Activated gamma-delta T cell treated with Interleukin-2 at 50 U/mL for 16 hours (primary cell): ENCODE measurements around the gene RPL27A.
"Not testable (repeated sequence)": the region's sequence is repeated elsewhere in the genome, so short reads cannot be mapped to it uniquely, and the experiment has no call there.

Experiments used
- DNase-seq: peaks from one replicate; pipeline ENCODE4 v3.0.0-alpha.2; 2020

Gene RPL27A

DNA sequence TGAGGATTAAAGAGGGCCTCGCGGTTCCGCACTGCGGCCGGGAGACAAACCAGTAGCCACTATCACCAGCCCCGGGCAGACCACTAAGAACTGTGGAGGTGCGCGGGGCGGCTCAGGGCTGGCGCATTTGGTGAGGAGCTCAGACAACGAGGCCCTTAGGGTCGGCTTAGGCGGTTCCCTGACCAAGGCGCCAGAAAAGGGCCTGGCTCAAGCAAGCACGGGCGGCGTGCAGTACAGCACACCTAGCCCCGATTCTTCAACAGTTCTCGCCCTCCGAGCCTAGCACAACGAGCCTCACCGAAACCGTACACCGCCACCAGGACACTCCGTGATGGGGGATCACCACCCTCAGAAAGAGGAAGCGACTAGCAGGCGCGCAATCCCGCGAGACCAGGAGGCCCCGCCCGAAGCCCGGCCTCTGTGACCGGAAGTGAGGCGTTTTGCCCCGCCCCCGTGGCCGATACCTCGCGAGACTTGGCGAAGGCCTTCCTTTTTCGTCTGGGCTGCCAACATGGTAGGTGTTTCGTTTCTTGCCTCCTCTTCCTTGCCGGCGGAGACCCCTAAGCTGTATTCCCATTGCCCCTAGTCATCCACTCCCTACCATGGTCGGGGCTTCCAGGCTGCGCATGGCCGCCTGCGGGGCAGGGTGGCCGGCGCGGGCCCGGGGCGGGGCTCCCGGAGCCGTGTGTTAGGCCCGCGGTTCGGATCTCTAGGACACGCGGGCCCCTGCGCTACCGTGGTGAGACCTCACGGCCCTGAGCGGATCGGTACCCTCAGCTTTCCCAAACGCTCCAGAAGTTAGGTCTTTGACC is at the start of gene RPL27A, which contains the start of gene TRIM66:
Gene RPL27A, plus strand, starts transcription at position 490 of the 812 bp plus-strand sequence. Its CDS starts 22 bp downstream, at position 512.
Gene TRIM66, minus strand, starts transcription at position 363 of the 812 bp plus-strand sequence. CDS start 10,391 bp downstream, outside the sequence.
- DNase-seq = peak; percentile 99

DNA sequence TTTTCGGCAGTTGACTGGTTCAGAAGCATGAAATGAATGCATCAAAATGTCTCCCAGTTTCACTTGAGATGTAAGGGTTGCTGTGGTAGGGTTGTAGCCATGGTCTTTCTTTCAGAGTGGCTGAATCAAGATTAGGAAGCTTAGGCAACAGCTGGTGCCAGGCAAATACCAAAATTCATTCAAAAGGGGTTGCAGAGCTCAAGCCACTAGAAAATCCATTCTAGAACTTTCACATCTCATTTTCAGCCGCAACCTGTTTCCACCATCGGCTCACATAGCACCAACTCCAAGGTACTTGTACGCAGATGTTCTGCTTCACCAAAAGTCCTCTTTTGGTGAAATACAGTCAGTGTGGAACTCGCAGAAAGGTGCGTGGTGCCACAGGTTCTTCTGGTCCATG is 48.1 kb upstream of the RPL27A start:
- no peak for DNase-seq

GRCh38 chr11:8636127-8636526 is 46.5 kb upstream of the RPL27A start:
- DNase-seq = no peak

GRCh38 chr11:8638300-8638699 is 44.3 kb upstream of the RPL27A start:
- DNase-seq = no peak

- no peak for DNase-seq
Measured at GRCh38 chr11:8639655-8640054, 42.9 kb upstream of the RPL27A start.

- no peak for DNase-seq
Measured at GRCh38 chr11:8640267-8640906, 42.2 kb upstream of the RPL27A start.

DNA sequence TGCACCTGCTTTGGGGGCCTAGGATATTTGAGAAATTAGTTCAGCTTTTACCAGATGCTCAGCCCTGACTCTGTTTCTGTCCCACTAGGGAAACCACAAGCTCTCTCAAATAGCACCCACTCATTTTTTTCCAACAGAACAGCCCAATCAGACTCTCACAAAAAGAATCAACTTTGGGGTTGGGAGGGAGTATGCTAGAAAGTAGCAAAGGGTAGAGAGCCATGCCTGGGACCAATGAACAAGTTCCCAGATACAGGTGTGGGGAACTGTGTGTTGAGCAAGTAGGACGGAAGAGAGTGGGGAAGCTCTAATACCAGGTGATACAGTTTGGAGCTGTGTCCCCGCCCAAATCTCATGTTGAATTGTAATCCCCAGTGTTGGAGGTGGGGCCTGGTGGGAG is 41.3 kb upstream of the RPL27A start:
- DNase-seq = no peak

GRCh38 chr11:8642196-8642841 is 40.3 kb upstream of the RPL27A start:
- no peak for DNase-seq

DNA sequence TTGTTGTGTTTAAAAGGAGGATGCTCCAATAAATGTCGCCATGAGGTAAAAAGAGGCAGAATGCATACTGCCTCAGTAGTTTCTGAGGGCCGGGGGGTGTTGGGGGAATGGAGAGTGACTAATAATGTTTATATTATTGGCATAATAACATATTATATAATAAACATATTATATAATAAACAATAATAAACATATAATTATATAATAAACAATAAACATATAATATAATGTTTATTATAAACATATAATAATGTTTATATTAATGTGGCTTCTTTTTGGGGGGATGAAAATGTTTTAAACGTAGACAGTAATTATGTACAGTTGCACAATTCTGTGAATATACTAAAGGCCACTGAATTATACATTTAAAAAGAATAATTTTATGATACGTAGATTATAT is 35.7 kb upstream of the RPL27A start:
- DNase-seq = no peak

- DNase-seq = no peak
Measured at GRCh38 chr11:8649361-8649760, 33.2 kb upstream of the RPL27A start.

DNA sequence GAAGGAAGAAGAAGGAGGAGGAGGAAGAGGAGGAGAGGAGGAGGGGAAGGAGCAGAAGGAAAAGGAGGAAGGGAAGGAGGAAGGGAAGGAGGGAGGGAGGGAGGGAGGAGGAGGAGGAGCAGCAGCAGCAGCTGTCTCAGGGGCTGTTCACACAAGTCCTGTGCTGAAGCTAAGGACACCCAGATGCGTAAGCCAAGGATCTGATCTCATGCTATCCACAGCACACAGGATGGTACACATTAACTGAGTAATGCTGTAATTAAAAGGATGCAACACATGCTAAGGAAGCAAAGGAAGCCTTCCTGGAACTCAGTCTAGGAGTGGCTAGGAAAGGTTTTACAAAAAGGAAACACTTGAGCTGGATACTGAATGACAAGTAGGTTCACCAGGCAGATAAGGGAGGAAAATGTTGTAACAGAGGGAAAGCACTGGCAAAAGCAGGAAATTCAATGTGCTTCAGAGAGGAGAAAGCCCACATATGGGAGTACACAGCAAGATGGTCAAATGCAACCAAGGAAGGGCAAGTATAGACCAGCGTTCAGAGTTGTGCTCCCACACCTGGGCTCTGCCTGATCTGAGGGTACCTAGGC is 32.1 kb upstream of the RPL27A start:
- no peak for DNase-seq

DNA sequence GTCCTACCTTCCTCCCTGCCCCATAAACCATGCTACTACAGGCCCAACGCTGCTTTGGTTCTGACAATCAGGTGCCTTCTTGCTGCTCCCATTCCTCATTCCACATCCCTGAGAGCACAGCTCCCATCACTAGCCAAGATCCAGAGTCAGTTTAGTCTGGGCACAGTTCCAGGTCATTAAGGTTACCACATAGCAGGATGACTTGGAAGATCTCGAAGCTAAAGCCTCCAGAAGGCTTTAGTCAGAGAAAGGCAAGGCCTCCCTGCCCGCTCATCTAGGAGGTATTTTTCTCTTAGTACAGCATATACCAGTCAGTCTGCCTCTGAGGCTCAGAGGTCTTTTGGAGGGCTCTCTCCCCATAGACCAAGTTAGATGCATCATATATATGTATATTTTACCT is 30.5 kb upstream of the RPL27A start:
- DNase-seq = no peak

DNA sequence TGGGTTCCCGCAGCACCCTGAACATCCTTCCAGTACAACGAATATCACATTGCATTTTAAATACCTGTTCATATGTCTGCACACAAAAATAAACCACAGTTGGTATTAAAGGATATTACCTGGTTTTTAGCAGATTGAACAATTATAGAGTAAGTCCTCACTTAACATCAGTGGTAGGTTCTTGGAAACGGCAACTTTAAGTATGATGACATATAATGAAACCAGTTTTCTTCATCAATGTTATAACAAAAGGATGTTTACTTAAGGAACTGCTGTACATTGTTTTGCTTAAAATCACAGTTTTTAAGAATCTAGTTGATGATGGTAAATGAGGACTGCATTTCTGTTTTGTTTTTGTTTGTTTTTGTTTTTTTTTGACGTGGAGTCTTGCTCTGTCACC is 28.1 kb upstream of the RPL27A start:
- DNase-seq = no peak

DNA sequence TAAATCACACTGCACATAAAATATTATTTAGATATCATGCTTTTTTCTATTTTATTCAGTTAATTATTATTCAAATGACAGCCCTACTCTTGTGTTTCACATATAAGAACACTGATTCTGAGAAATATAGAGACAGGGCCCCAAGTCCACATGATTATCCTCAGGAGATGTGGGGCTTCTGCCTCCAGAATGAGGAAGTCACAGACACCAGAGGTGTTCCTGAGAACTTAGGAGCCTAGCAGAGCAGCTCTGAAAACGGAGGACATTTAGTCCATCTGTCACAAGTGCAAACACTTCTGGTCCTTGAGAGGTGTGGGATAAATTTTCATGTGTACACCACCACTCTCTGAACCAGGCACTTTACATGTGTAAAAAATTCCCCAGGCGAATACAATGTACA is 26.3 kb upstream of the RPL27A start:
- no peak for DNase-seq

GRCh38 chr11:8658321-8659057 is 24.1 kb upstream of the RPL27A start:
- no peak for DNase-seq

DNA sequence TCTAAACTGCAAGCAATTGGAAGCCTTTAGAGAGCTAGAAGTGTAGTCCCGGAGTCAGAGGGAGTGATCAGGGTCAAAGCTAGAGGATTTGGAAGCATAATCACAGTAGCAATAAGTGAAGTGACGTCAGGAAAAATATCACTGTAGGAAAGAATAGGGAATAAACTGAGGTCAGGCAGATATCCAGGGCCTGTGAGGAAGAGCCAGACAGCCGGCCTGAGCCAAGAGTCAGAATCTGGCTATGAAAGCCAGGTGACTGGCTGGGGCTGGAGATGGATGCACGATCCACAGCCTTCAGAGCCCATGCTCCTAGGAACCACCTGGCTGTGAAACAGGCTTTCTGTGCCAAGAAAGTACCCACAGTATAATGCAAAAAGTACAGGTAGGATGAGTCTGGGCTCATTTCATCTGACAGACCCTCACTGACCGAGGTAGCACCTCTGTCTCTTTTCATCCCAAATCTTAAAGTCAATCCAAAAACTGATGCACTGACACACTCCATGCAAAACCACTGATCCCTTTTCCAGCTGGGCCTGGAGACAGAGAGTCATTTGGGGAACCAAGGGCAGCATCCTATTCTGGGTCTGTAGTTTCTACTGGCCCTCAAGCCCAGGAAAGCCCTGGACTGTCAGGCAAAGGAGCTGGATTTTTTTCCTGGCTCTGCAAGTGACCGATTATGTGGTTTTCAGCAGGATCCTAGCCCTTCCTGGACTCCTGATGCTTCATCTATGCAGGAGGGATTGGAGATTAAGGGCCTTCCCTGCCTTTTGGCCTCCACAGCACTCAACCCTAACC is 21.4 kb upstream of the RPL27A start:
- DNase-seq = no peak

DNA sequence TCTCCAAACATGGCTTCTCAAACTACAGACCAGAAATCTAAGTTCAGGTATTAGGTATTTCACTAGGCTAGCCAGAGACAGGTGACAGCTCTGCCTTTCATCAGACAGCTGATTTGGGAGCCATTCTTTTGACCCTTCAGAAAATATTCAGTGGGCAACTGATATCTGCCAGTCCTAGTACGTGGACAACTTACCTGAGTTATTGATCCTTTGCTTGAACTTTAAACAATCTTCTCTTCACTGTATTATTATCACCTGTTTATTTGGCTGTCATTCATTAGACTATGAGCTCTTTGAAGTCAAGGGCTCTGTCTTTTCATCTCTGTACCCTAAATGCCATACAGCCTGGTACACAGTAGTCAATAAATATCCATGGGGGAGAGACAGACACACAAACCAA is 17.4 kb upstream of the RPL27A start:
- DNase-seq = no peak

- DNase-seq = not testable (repeated sequence)
Measured at GRCh38 chr11:8670081-8670480, 12.5 kb upstream of the RPL27A start.

DNA sequence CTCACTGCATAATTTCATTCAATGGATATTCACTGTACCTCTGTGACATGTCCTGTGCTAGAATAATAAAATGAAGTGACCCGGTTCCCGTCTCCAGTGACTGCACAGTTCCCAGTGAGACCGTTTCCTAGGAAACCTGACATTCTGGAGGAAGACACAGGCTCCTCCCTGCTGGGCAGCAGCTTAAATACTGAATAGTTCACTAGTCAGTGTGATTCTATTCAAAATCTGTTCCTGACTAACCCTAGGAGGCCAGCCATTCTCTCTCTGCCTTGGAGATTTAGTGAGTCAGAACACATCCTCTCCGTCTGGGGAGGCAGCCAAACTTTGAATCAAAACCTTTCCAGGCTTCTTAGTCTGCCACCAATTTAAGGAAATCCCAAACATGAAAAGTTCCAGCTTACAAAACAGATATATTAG is 11.4 kb upstream of the RPL27A start:
- DNase-seq = no peak

DNA sequence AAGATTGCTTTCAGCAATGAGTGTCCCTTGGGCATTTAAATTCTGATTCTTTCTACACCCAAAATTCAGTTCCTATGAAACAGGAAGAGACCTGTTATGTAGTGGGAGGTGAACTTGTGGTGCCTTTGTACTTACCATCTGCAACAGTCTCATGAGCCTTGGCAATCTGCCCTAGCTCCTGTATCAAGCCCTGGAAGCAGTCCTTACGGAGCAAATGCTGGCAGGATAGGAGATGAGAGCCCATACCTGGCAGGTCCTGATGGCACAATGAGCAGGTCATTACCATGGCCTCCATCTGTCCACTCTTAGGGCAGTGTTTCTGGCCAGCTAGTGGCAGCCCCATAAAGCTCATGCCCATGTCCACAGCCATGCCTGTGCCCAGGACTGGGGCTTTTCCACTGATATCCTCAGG is 10.9 kb upstream of the RPL27A start:
- no peak for DNase-seq

DNA sequence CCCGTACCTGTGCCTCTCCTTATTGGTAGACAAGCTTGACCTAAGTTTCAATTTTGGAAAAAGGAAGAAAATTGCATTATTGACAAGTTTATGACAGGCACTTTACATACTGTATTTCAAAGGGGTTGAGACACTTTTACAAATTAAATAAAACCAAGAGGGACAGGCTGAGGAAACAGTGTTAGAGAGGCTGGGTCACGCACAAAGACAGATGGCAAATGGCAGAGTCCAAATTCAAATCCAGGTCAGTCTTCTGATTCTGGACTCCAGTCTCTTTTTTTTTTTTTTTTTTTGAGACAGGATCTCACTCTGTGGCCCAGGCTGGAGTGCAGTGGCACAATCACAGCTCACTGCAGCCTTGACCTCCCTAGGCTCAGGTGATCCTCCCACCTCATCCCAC is 10.2 kb upstream of the RPL27A start:
- no peak for DNase-seq

GRCh38 chr11:8674859-8675258 is 7.7 kb upstream of the RPL27A start:
- DNase-seq = no peak
